Measurements from ENCODE around the gene NAALAD2.
A peak's percentile ranks its signal among the peaks of the same experiment; 100 is the strongest.
"Not testable (repeated sequence)": the region's sequence is repeated elsewhere in the genome, so short reads cannot be mapped to it uniquely, and the experiment has no call there.

NAALAD2 gene

GRCh38 chr11:90192869-90193582 lies 58.6 kb downstream of the NAALAD2 start:
- no peak for DNase-seq

- no peak for DNase-seq
Observed at GRCh38 chr11:90197377-90197776, 62.9 kb downstream of the NAALAD2 start.

GRCh38 chr11:90202342-90202741 lies 67.9 kb downstream of the NAALAD2 start:
- DNase-seq: no peak

- no peak for DNase-seq
Observed at GRCh38 chr11:90204407-90204806, 69.9 kb downstream of the NAALAD2 start.

GRCh38 chr11:90204832-90205646 lies 70.6 kb downstream of the NAALAD2 start:
- DNase-seq: peak; percentile 13 to 70

GRCh38 chr11:90207992-90208391 lies 73.5 kb downstream of the NAALAD2 start:
- not testable (repeated sequence) for DNase-seq

- no peak for DNase-seq
Observed at GRCh38 chr11:90208857-90209256, 74.4 kb downstream of the NAALAD2 start.

- no peak for DNase-seq
Observed at GRCh38 chr11:90213322-90213721, 78.9 kb downstream of the NAALAD2 start.

- DNase-seq: no peak
Observed at GRCh38 chr11:90216611-90217010, 82.1 kb downstream of the NAALAD2 start.

- DNase-seq: no peak
Observed at GRCh38 chr11:90218606-90219005, 84.1 kb downstream of the NAALAD2 start.

- no peak for DNase-seq
Observed at GRCh38 chr11:90219438-90219837, 85.0 kb downstream of the NAALAD2 start.

- DNase-seq: no peak
Observed at GRCh38 chr11:90220391-90220790, 85.9 kb downstream of the NAALAD2 start.

GRCh38 chr11:90221803-90222458 lies 87.5 kb downstream of the NAALAD2 start:
- no peak for DNase-seq

GRCh38 chr11:90222459-90223247 lies 88.2 kb downstream of the NAALAD2 start, which contains the start of gene CHORDC1:
Gene CHORDC1 (minus strand): TSS chr11:90223049. CDS start chr11:90222954, 95 bp downstream.
- peak; percentile 75 to 91 for DNase-seq

GRCh38 chr11:90223248-90223585 lies 88.8 kb downstream of the NAALAD2 start:
- DNase-seq: no peak

- DNase-seq: no peak
Observed at GRCh38 chr11:90228056-90228455, 93.6 kb downstream of the NAALAD2 start.

GRCh38 chr11:90229791-90230190 lies 95.3 kb downstream of the NAALAD2 start:
- no peak for DNase-seq

- no peak for DNase-seq
Observed at GRCh38 chr11:90234977-90235376, 100.5 kb downstream of the NAALAD2 start.

GRCh38 chr11:90235526-90235925 lies 101.1 kb downstream of the NAALAD2 start:
- DNase-seq: no peak

- no peak for DNase-seq
Observed at GRCh38 chr11:90237004-90237403, 102.5 kb downstream of the NAALAD2 start.

GRCh38 chr11:90239967-90240636 lies 105.6 kb downstream of the NAALAD2 start:
- DNase-seq: not testable (repeated sequence)

GRCh38 chr11:90241414-90241813 lies 107.0 kb downstream of the NAALAD2 start:
- no peak for DNase-seq

All from NCI-H446 (cell line).